Neural progenitor cell (in vitro differentiated cells): ENCODE measurements around the gene S100A12. TPM values are rescaled to one million over a fixed set of nuclear protein-coding genes. Genes with fewer than 3 reads are reported as not detected.

ENCODE experiments used
- DNase-seq: peaks from one replicate; pipeline ENCODE4 v3.0.0-alpha.2; 2016; ENCODE audit warnings: low spot score
- H2AFZ ChIP-seq: fragments of 200-600 bp; sonication (generic); replicated peaks from 2 replicates; pipeline ENCODE4 v1.6.1; 2016; ENCODE audit warnings: antibody characterized with exemption
- H3F3A ChIP-seq: fragments of 200-600 bp; sonication (generic); 2 replicates; pipeline ENCODE4 v1.6.1; 2016; ENCODE audit warnings: antibody characterized with exemption, low read depth
- H3K27ac ChIP-seq: fragments of 200-600 bp; sonication (generic); 2 replicates; pipeline ENCODE4 v1.5.1; 2016; ENCODE audit warnings: mild to moderate bottlenecking
- H3K27me3 ChIP-seq: fragments of 200-600 bp; sonication (generic); 2 replicates; pipeline ENCODE4 v1.6.1; 2016; ENCODE audit warnings: mild to moderate bottlenecking, moderate library complexity
- H3K36me3 ChIP-seq: fragments of 200-600 bp; sonication (generic); 2 replicates; pipeline ENCODE4 v1.5.1; 2016
- H3K4me1 ChIP-seq: fragments of 200-600 bp; sonication (generic); 2 replicates; pipeline ENCODE4 v1.6.1; 2016; ENCODE audit warnings: mixed run types
- H3K4me2 ChIP-seq: fragments of 200-600 bp; sonication (generic); 2 replicates; pipeline ENCODE4 v1.6.1; 2016
- H3K4me3 ChIP-seq: fragments of 200-600 bp; sonication (generic); 2 replicates; pipeline ENCODE4 v1.5.1; 2016
- H3K79me2 ChIP-seq: fragments of 200-600 bp; sonication (generic); 2 replicates; pipeline ENCODE4 v1.6.1; 2016; ENCODE audit warnings: low read depth
- H3K9ac ChIP-seq: fragments of 200-600 bp; sonication (generic); 2 replicates; pipeline ENCODE4 v1.6.1; 2016
- H3K9me3 ChIP-seq: fragments of 200-600 bp; sonication (generic); 2 replicates; pipeline ENCODE4 v1.5.1; 2016; ENCODE audit warnings: low read depth
- H4K20me1 ChIP-seq: fragments of 200-600 bp; sonication (generic); 2 replicates; pipeline ENCODE4 v1.6.1; 2016; ENCODE audit warnings: low read depth
- H3K27ac Mint-ChIP-seq: 3 replicates; pipeline ENCODE4 v1.8.0; 2021; ENCODE audit warnings: mixed read lengths
- H3K27me3 Mint-ChIP-seq: 2 replicates; pipeline ENCODE4 v1.8.0; 2022; ENCODE audit warnings: low read depth, mild to moderate bottlenecking, inconsistent platforms, moderate library complexity, mixed read lengths; ENCODE audit not compliant: insufficient read depth
- H3K36me3 Mint-ChIP-seq: 3 replicates; pipeline ENCODE4 v1.8.0; 2021; ENCODE audit warnings: mixed read lengths
- H3K4me1 Mint-ChIP-seq: 3 replicates; pipeline ENCODE4 v1.8.0; 2021; ENCODE audit warnings: mixed read lengths
- H3K4me3 Mint-ChIP-seq: 3 replicates; pipeline ENCODE4 v1.8.0; 2021; ENCODE audit warnings: mild to moderate bottlenecking, moderate library complexity, mixed read lengths
- H3K9me3 Mint-ChIP-seq: 3 replicates; pipeline ENCODE4 v1.8.0; 2020; ENCODE audit warnings: mixed read lengths
- CTCF ChIP-seq: fragments of 200-600 bp; sonication (generic); IDR thresholded peaks from 2 replicates; pipeline ENCODE4 v1.5.1; 2017; ENCODE audit warnings: antibody characterized with exemption, mild to moderate bottlenecking
- EZH2 ChIP-seq: fragments of 200-600 bp; sonication (generic); IDR thresholded peaks from 2 replicates; pipeline ENCODE4 v1.6.1; 2017; ENCODE audit warnings: antibody characterized with exemption, mild to moderate bottlenecking, moderate library complexity
- EZH2phosphoT487 ChIP-seq: fragments of 200-600 bp; sonication (generic); IDR thresholded peaks from 2 replicates; pipeline ENCODE4 v1.6.1; 2017; ENCODE audit warnings: antibody characterized with exemption
- total RNA-seq: library from RNA; depleted of rRNA; stranded (reverse); fragments of >200 nt; gene quantifications from 2 replicates; pipeline ENCODE4 v1.2.3, GENCODE V29; 2015; ENCODE audit warnings: low replicate concordance

S100A12 gene
- total RNA-seq, 1 donor from 2014 or later, result not detected

GRCh38 chr1:153364156-153364555, 11.3 kb downstream of the S100A12 start:
- no peak overlapping the region for H3K9ac ChIP-seq
- no peaks in the 10 kb centered on the region for H3K4me1 Mint-ChIP-seq
- H3K9me3 ChIP-seq, result no peaks in the 10 kb centered on the region
- no peak overlapping the region for H3K27ac ChIP-seq
- H3K27me3 ChIP-seq, result no peaks in the 10 kb centered on the region
- no peaks in the 10 kb centered on the region for H4K20me1 ChIP-seq
- H3F3A ChIP-seq, result no peaks in the 10 kb centered on the region
- no peaks in the 10 kb centered on the region for H3K79me2 ChIP-seq
- H2AFZ ChIP-seq, result no peak overlapping the region
- H3K36me3 Mint-ChIP-seq, result no peaks in the 10 kb centered on the region
- no peaks in the 10 kb centered on the region for H3K4me1 ChIP-seq
- TF ChIP-seq EZH2phosphoT487 (no peak), EZH2 (no peak), CTCF (no peak)
- no peak overlapping the region for H3K4me2 ChIP-seq
- no peak overlapping the region for H3K27ac Mint-ChIP-seq
- no peak for DNase-seq
- H3K27me3 Mint-ChIP-seq, result peaks cover 8% of the 10 kb centered on the region
- no peak overlapping the region for H3K4me3 Mint-ChIP-seq
- H3K9me3 Mint-ChIP-seq, result no peaks in the 10 kb centered on the region
- no peak overlapping the region for H3K4me3 ChIP-seq
- no peaks in the 10 kb centered on the region for H3K36me3 ChIP-seq

GRCh38 chr1:153363641-153364040, 11.8 kb downstream of the S100A12 start:
- H3K27ac ChIP-seq, result no peak overlapping the region
- H3K4me1 Mint-ChIP-seq, result no peaks in the 10 kb centered on the region
- no peak overlapping the region for H3K9ac ChIP-seq
- DNase-seq, result no peak
- H3K36me3 Mint-ChIP-seq, result no peaks in the 10 kb centered on the region
- H3K9me3 ChIP-seq, result no peaks in the 10 kb centered on the region
- no peak overlapping the region for H2AFZ ChIP-seq
- H3K27me3 ChIP-seq, result no peaks in the 10 kb centered on the region
- H3K27me3 Mint-ChIP-seq, result peaks cover 8% of the 10 kb centered on the region
- H3K4me3 ChIP-seq, result no peak overlapping the region
- H3K27ac Mint-ChIP-seq, result no peak overlapping the region
- no peaks in the 10 kb centered on the region for H3K79me2 ChIP-seq
- H3K4me3 Mint-ChIP-seq, result no peak overlapping the region
- no peaks in the 10 kb centered on the region for H4K20me1 ChIP-seq
- H3K4me1 ChIP-seq, result no peaks in the 10 kb centered on the region
- no peaks in the 10 kb centered on the region for H3K36me3 ChIP-seq
- no peak overlapping the region for H3K4me2 ChIP-seq
- TF ChIP-seq EZH2phosphoT487 (no peak), CTCF (no peak), EZH2 (no peak)
- no peaks in the 10 kb centered on the region for H3K9me3 Mint-ChIP-seq
- no peaks in the 10 kb centered on the region for H3F3A ChIP-seq

- Histone ChIP-seq H3K36me3 (no peaks in the 10 kb centered on the region), H3K9ac (no peak overlapping the region), H3K4me2 (no peak overlapping the region), H2AFZ (no peak overlapping the region), H3K27me3 (no peaks in the 10 kb centered on the region), H3F3A (no peaks in the 10 kb centered on the region), H3K79me2 (no peaks in the 10 kb centered on the region), H4K20me1 (no peaks in the 10 kb centered on the region), H3K9me3 (no peaks in the 10 kb centered on the region), H3K4me1 (no peaks in the 10 kb centered on the region), H3K27ac (no peak overlapping the region), H3K4me3 (no peak overlapping the region)
- no peak overlapping the region for H3K4me3 Mint-ChIP-seq
- H3K27ac Mint-ChIP-seq, result no peak overlapping the region
- H3K27me3 Mint-ChIP-seq, result peaks cover 9% of the 10 kb centered on the region
- no peak for DNase-seq
- no peak for TF ChIP-seq EZH2phosphoT487
- TF ChIP-seq EZH2, result no peak
- TF ChIP-seq CTCF, result no peak
- no peaks in the 10 kb centered on the region for H3K36me3 Mint-ChIP-seq
- no peaks in the 10 kb centered on the region for H3K4me1 Mint-ChIP-seq
- no peaks in the 10 kb centered on the region for H3K9me3 Mint-ChIP-seq
Observed at GRCh38 chr1:153362187-153362775, 13.1 kb downstream of the S100A12 start.
